ENCODE data around the gene ERFL.
"Not testable (repeated sequence)": the region's sequence is repeated elsewhere in the genome, so short reads cannot be mapped to it uniquely, and the experiment has no call there.

The ERFL gene

GRCh38 chr19:41877916-41878905 is 50.0 kb downstream of the ERFL start:
- Mint-ChIP-seq H3K27ac (ENCODE audit: low read depth) (peak overlapping the region; percentile 95), H3K27me3 (no peaks in the 10 kb centered on the region), H3K4me1 (peaks cover 47% of the 10 kb centered on the region), H3K4me3 (peak overlapping the region; percentile 16), H3K36me3 (ENCODE audit: insufficient read depth) (peaks cover 16% of the 10 kb centered on the region), H3K9me3 (no peaks in the 10 kb centered on the region)
- DNase-seq (ENCODE audit: low spot score in 2 of 2) (no peak), ATAC-seq (replicated peaks; ENCODE audit: extremely low read depth, poor library complexity, severe bottlenecking) (no peak)

GRCh38 chr19:41876847-41877832 is 51.1 kb downstream of the ERFL start, which contains the start of gene CD79A:
CD79A (plus strand) TSS chr19:41877279; CDS start chr19:41877305, 26 bp downstream.
- H3K36me3 Mint-ChIP-seq (ENCODE audit: insufficient read depth), result peaks cover 12% of the 10 kb centered on the region
- H3K27ac Mint-ChIP-seq (ENCODE audit: low read depth), result peak within 1 kb of the TSS; percentile 95
- no peaks in the 10 kb centered on the region for H3K9me3 Mint-ChIP-seq
- peak within 1 kb of the TSS; percentile 48 for H3K4me3 Mint-ChIP-seq
- ATAC-seq (replicated peaks; ENCODE audit: extremely low read depth, poor library complexity, severe bottlenecking), result no peak
- no peaks in the 10 kb centered on the region for H3K27me3 Mint-ChIP-seq
- H3K4me1 Mint-ChIP-seq, result peaks cover 51% of the 10 kb centered on the region
- no peak for DNase-seq (ENCODE audit: low spot score in 2 of 2)

- H3K9me3 Mint-ChIP-seq; ATAC-seq (replicated peaks; ENCODE audit: extremely low read depth, poor library complexity, severe bottlenecking); DNase-seq (ENCODE audit: low spot score in 2 of 2); H3K27me3 Mint-ChIP-seq: not testable (repeated sequence)
- Mint-ChIP-seq H3K36me3 (ENCODE audit: insufficient read depth) (peaks cover 19% of the 10 kb centered on the region), H3K4me3 (peak overlapping the region; percentile 24), H3K27ac (ENCODE audit: low read depth) (peak overlapping the region; percentile 95), H3K4me1 (peaks cover 56% of the 10 kb centered on the region)
Measured at GRCh38 chr19:41875973-41876372, 52.3 kb downstream of the ERFL start.

- H3K27me3 Mint-ChIP-seq, result no peaks in the 10 kb centered on the region
- peaks cover 62% of the 10 kb centered on the region for H3K4me1 Mint-ChIP-seq
- H3K27ac Mint-ChIP-seq (ENCODE audit: low read depth), result peak overlapping the region; percentile 99
- DNase-seq (ENCODE audit: low spot score in 2 of 2), result peak in 1 of 2 donors; percentile 43
- ATAC-seq (replicated peaks; ENCODE audit: extremely low read depth, poor library complexity, severe bottlenecking), result no peak
- H3K9me3 Mint-ChIP-seq, result no peaks in the 10 kb centered on the region
- H3K4me3 Mint-ChIP-seq, result peak overlapping the region; percentile 27
- H3K36me3 Mint-ChIP-seq (ENCODE audit: insufficient read depth), result peaks cover 29% of the 10 kb centered on the region
Measured at GRCh38 chr19:41872775-41873647, 55.2 kb downstream of the ERFL start.

- DNase-seq (ENCODE audit: low spot score in 2 of 2) (no peak), ATAC-seq (replicated peaks; ENCODE audit: extremely low read depth, poor library complexity, severe bottlenecking) (no peak)
- peak overlapping the region; percentile 99 for H3K27ac Mint-ChIP-seq (ENCODE audit: low read depth)
- no peaks in the 10 kb centered on the region for H3K9me3 Mint-ChIP-seq
- H3K36me3 Mint-ChIP-seq (ENCODE audit: insufficient read depth), result peaks cover 26% of the 10 kb centered on the region
- no peaks in the 10 kb centered on the region for H3K27me3 Mint-ChIP-seq
- H3K4me1 Mint-ChIP-seq, result peaks cover 65% of the 10 kb centered on the region
- H3K4me3 Mint-ChIP-seq, result peak overlapping the region; percentile 76
Measured at GRCh38 chr19:41872384-41872774, 55.9 kb downstream of the ERFL start.

GRCh38 chr19:41871573-41872383 is 56.5 kb downstream of the ERFL start:
- peak; percentile 53 for ATAC-seq (replicated peaks; ENCODE audit: extremely low read depth, poor library complexity, severe bottlenecking)
- Mint-ChIP-seq H3K27me3 (no peaks in the 10 kb centered on the region), H3K27ac (ENCODE audit: low read depth) (peak overlapping the region; percentile 99), H3K36me3 (ENCODE audit: insufficient read depth) (peaks cover 28% of the 10 kb centered on the region), H3K4me1 (peaks cover 59% of the 10 kb centered on the region), H3K4me3 (peak overlapping the region; percentile 76), H3K9me3 (no peaks in the 10 kb centered on the region)
- peak; percentile 42 to 66 for DNase-seq (ENCODE audit: low spot score in 2 of 2)

GRCh38 chr19:41870401-41870873 is 57.8 kb downstream of the ERFL start:
- Mint-ChIP-seq H3K4me1 (peaks cover 56% of the 10 kb centered on the region), H3K4me3 (peak overlapping the region; percentile 76), H3K36me3 (ENCODE audit: insufficient read depth) (peaks cover 37% of the 10 kb centered on the region), H3K27me3 (no peaks in the 10 kb centered on the region), H3K9me3 (no peaks in the 10 kb centered on the region), H3K27ac (ENCODE audit: low read depth) (peak overlapping the region; percentile 99)
- ATAC-seq (replicated peaks; ENCODE audit: extremely low read depth, poor library complexity, severe bottlenecking) (no peak), DNase-seq (ENCODE audit: low spot score in 2 of 2) (no peak)

GRCh38 chr19:41869374-41869955 is 58.8 kb downstream of the ERFL start:
- Mint-ChIP-seq H3K36me3 (ENCODE audit: insufficient read depth) (peaks cover 44% of the 10 kb centered on the region), H3K27ac (ENCODE audit: low read depth) (peak overlapping the region; percentile 53), H3K4me1 (peaks cover 58% of the 10 kb centered on the region), H3K9me3 (no peaks in the 10 kb centered on the region), H3K4me3 (no peak overlapping the region), H3K27me3 (no peaks in the 10 kb centered on the region)
- ATAC-seq (replicated peaks; ENCODE audit: extremely low read depth, poor library complexity, severe bottlenecking) (no peak), DNase-seq (ENCODE audit: low spot score in 2 of 2) (no peak)

GRCh38 chr19:41868989-41869300 is 59.3 kb downstream of the ERFL start:
- Mint-ChIP-seq H3K4me3 (no peak overlapping the region), H3K36me3 (ENCODE audit: insufficient read depth) (peaks cover 49% of the 10 kb centered on the region), H3K27ac (ENCODE audit: low read depth) (no peak overlapping the region), H3K27me3 (no peaks in the 10 kb centered on the region), H3K4me1 (peaks cover 63% of the 10 kb centered on the region), H3K9me3 (no peaks in the 10 kb centered on the region)
- ATAC-seq (replicated peaks; ENCODE audit: extremely low read depth, poor library complexity, severe bottlenecking) (no peak), DNase-seq (ENCODE audit: low spot score in 2 of 2) (no peak)

- Mint-ChIP-seq H3K36me3 (ENCODE audit: insufficient read depth) (peaks cover 54% of the 10 kb centered on the region), H3K4me1 (peaks cover 68% of the 10 kb centered on the region), H3K9me3 (no peaks in the 10 kb centered on the region), H3K27ac (ENCODE audit: low read depth) (peak overlapping the region; percentile 84), H3K4me3 (peak overlapping the region; percentile 41), H3K27me3 (no peaks in the 10 kb centered on the region)
- ATAC-seq (replicated peaks; ENCODE audit: extremely low read depth, poor library complexity, severe bottlenecking) (no peak), DNase-seq (ENCODE audit: low spot score in 2 of 2) (no peak)
Measured at GRCh38 chr19:41868120-41868988, 59.9 kb downstream of the ERFL start.
